Lung (tissue), 12 donors: ENCODE data around the gene COPS2. TPM values are rescaled to one million over a fixed set of nuclear protein-coding genes. Genes with fewer than 3 reads are reported as not detected.

ENCODE experiments used
- ATAC-seq: fragments of 200-7000 bp; cut with Tn5 transposase; one replicate; pipeline ENCODE4 v1.9.1; 2020; ENCODE audit warnings: moderate number of reproducible peaks; ENCODE audit not compliant: insufficient read depth, low FRiP score
- DNase-seq, 3 donors: peaks; one replicate each; pipeline ENCODE4 v3.0.0-alpha.2; 2013 to 2017
- H3K27ac ChIP-seq, 2 donors: one replicate each; pipeline ENCODE4 v1.5.1; 2013; ENCODE audit warnings: mild to moderate bottlenecking in 2 of 2, moderate library complexity in 2 of 2, control low read depth in 1 of 2, inconsistent platforms in 1 of 2, low read depth in 1 of 2, low read length in 1 of 2
- H3K27me3 ChIP-seq, 3 donors: one replicate each; pipeline ENCODE4 v1.5.1; 2013; ENCODE audit warnings: low read length in 2 of 3; ENCODE audit not compliant: control insufficient read depth in 3 of 3, insufficient read depth in 3 of 3
- H3K36me3 ChIP-seq, 4 donors: one replicate each; pipeline ENCODE4 v1.5.1; 2013; ENCODE audit warnings: low read length in 4 of 4, mild to moderate bottlenecking in 1 of 4, moderate library complexity in 1 of 4; ENCODE audit not compliant: control insufficient read depth in 4 of 4, insufficient read depth in 4 of 4
- H3K4me1 ChIP-seq, 5 donors: one replicate each; pipeline ENCODE4 v1.5.1; 2013; ENCODE audit warnings: low read length in 5 of 5, mild to moderate bottlenecking in 2 of 5, moderate library complexity in 1 of 5; ENCODE audit not compliant: control insufficient read depth in 5 of 5, insufficient read depth in 5 of 5
- H3K4me3 ChIP-seq: one replicate; pipeline ENCODE4 v1.5.1; 2013; ENCODE audit warnings: mild to moderate bottlenecking, control low read depth, moderate library complexity
- H3K9ac ChIP-seq, 2 donors: one replicate each; pipeline ENCODE4 v1.5.1; 2013; ENCODE audit warnings: low read length in 2 of 2, control low read depth in 1 of 2; ENCODE audit not compliant: insufficient read depth in 1 of 2
- H3K9me3 ChIP-seq, 4 donors: one replicate each; pipeline ENCODE4 v1.5.1; 2013; ENCODE audit warnings: low read length in 3 of 4, mild to moderate bottlenecking in 1 of 4, moderate library complexity in 1 of 4; ENCODE audit not compliant: control insufficient read depth in 4 of 4, insufficient read depth in 3 of 4
- WGBS, 2 donors: extraction: QIAGEN DNeasy Blood & Tissue Kit; methylation state at CpG; one replicate each; pipeline ENCODE4 v1.1.7; 2013; 5-methylcytosine and 5-hydroxymethylcytosine counted together
- polyA plus RNA-seq, 2 donors: library from polyadenylated mRNA; stranded (reverse); fragments of 200-250 nt; gene quantifications; one replicate each; pipeline ENCODE4 v1.2.1, GENCODE V29; 2013
- total RNA-seq, 2 donors: library from RNA; depleted of rRNA in 1 of 2; stranded (reverse); fragments of >200 nt in 1 of 2; gene quantifications; one replicate each; pipeline ENCODE4 v1.2.1, GENCODE V29; 2014 to 2021
- TF ChIP-seq, protein P1 (sequence below): IDR thresholded peaks from 2 replicates; pipeline ENCODE4 v1.5.1; 2012; ENCODE audit warnings: mild to moderate bottlenecking; ENCODE audit errors: control extremely low read depth, extremely low read depth
- donor health status: control.
- donor health status: control.
- donor health status: Bipolar disorder and iron deficiency.
- donor health status: healthy.
- donor health status: DM: yes; HTN: yes; CAD: no.

The COPS2 gene
- total and polyA plus RNA-seq, 4 donors, result 36.7 to 117 (median 43.0) TPM

DNA sequence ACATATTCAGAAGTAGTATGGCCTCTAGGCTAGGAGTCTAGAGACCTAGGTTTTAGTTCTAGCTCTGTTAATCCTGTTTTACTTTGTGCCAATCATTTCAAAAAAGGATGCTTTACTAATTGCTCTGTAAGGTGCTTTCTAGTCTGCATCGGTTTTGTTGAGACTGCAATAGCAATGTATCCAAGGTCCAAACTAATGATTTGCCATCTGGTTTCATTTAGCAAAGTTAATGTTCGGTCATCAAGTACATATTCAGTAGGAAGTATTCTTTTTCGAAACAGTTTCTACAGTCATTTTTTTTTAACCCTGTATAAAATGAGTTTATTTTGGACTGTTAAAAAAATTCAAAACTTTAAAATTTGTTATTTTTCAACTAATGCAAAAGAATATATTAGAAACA is 12.6 kb upstream of the COPS2 start:
- TF ChIP-seq, protein P1, sequence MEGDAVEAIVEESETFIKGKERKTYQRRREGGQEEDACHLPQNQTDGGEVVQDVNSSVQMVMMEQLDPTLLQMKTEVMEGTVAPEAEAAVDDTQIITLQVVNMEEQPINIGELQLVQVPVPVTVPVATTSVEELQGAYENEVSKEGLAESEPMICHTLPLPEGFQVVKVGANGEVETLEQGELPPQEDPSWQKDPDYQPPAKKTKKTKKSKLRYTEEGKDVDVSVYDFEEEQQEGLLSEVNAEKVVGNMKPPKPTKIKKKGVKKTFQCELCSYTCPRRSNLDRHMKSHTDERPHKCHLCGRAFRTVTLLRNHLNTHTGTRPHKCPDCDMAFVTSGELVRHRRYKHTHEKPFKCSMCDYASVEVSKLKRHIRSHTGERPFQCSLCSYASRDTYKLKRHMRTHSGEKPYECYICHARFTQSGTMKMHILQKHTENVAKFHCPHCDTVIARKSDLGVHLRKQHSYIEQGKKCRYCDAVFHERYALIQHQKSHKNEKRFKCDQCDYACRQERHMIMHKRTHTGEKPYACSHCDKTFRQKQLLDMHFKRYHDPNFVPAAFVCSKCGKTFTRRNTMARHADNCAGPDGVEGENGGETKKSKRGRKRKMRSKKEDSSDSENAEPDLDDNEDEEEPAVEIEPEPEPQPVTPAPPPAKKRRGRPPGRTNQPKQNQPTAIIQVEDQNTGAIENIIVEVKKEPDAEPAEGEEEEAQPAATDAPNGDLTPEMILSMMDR, result no peak
- DNase-seq (no peak), ATAC-seq (no peak)
- Histone ChIP-seq H3K9me3 (no peaks in the 10 kb centered on the region), H3K36me3 (no peaks in the 10 kb centered on the region), H3K4me3 (no peak overlapping the region), H3K9ac (no peak overlapping the region), H3K27ac (no peak overlapping the region), H3K27me3 (no peaks in the 10 kb centered on the region), H3K4me1 (peaks cover 0 to 7% (median 2%) of the 10 kb centered on the region in 5 donors)
- 90 to 93% methylated on average over 3 of the region's 3 CpGs for WGBS, 2 donors

DNA sequence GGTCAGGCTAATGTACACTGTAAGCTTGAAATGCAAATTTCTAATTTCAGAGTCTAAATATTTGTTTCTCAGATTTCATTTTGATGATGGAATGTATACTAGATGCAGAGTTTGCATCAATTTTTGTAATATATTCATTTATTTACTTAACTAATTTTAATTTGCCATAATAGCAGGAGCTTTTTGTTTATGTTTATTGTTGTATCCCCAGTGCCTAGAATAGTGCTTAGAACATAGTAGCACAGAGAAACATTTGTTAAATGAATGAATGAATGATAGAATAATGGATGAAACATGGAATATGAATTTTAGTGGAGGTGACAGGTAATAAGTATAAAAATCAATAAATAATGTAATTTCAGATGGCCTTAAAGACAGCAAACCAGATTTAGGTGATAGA is 9.5 kb upstream of the COPS2 start:
- DNase-seq (no peak), ATAC-seq (no peak)
- Histone ChIP-seq H3K4me3 (no peak overlapping the region), H3K9me3 (no peaks in the 10 kb centered on the region), H3K27me3 (no peaks in the 10 kb centered on the region), H3K4me1 (no peaks in the 10 kb centered on the region), H3K9ac (no peak overlapping the region), H3K36me3 (peaks cover 0 to 4% (median 0%) of the 10 kb centered on the region in 4 donors), H3K27ac (no peak overlapping the region)
- TF ChIP-seq, protein P1, result no peak

DNA sequence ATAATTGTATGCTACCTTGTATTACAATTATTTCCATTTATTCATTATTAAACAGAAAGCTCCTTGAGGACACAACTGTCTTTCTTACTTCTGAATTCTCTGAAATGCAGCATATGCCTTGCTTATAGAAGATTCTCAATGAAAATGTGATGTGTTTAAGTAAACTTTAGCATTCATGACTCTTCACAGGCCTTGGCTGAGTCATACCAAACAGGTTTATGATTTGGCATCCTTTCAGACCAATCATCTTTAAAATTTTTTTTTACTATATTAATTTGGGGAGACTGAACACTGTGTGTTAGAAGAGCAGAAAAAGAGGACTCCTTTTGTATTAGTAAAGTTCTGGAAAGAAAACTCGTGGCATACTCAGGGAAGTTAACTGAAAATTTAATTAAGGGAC is 8.3 kb upstream of the COPS2 start:
- TF ChIP-seq, protein P1, result no peak
- Histone ChIP-seq H3K36me3 (peaks cover 0 to 4% (median 0%) of the 10 kb centered on the region in 4 donors), H3K9ac (no peak overlapping the region), H3K27ac (no peak overlapping the region), H3K4me3 (no peak overlapping the region), H3K9me3 (no peaks in the 10 kb centered on the region), H3K4me1 (no peaks in the 10 kb centered on the region), H3K27me3 (no peaks in the 10 kb centered on the region)
- DNase-seq, result no peak
- no peak for ATAC-seq
- WGBS, 2 donors, result 87 to 89% methylated on average over 1 of the region's 1 CpG
